ENCODE data around the gene SWSAP1.
A peak's percentile ranks its signal among the peaks of the same experiment; 100 is the strongest.
"Not testable (repeated sequence)": the region's sequence is repeated elsewhere in the genome, so short reads cannot be mapped to it uniquely, and the experiment has no call there.

The SWSAP1 gene

GRCh38 chr19:11374433-11375142 lies at the start of gene SWSAP1:
SWSAP1 (plus strand) TSS chr19:11374666; CDS start chr19:11374681, 15 bp downstream.
- peak; percentile 100 for DNase-seq (ENCODE audit: low read depth)

- no peak for DNase-seq (ENCODE audit: low read depth)
Measured at GRCh38 chr19:11324748-11325389, 49.6 kb upstream of the SWSAP1 start.

- DNase-seq (ENCODE audit: low read depth): no peak
Measured at GRCh38 chr19:11325544-11325943, 48.9 kb upstream of the SWSAP1 start.

- DNase-seq (ENCODE audit: low read depth): no peak
Measured at GRCh38 chr19:11330127-11330526, 44.3 kb upstream of the SWSAP1 start.

- DNase-seq (ENCODE audit: low read depth): no peak
Measured at GRCh38 chr19:11331502-11331901, 43.0 kb upstream of the SWSAP1 start.

- no peak for DNase-seq (ENCODE audit: low read depth)
Measured at GRCh38 chr19:11332822-11333221, 41.6 kb upstream of the SWSAP1 start.

GRCh38 chr19:11333838-11334237 lies 40.6 kb upstream of the SWSAP1 start:
- DNase-seq (ENCODE audit: low read depth): peak; percentile 44

- no peak for DNase-seq (ENCODE audit: low read depth)
Measured at GRCh38 chr19:11335449-11336146, 38.9 kb upstream of the SWSAP1 start.

GRCh38 chr19:11337080-11337479 lies 37.4 kb upstream of the SWSAP1 start:
- DNase-seq (ENCODE audit: low read depth): no peak

GRCh38 chr19:11338121-11338520 lies 36.3 kb upstream of the SWSAP1 start:
- no peak for DNase-seq (ENCODE audit: low read depth)

GRCh38 chr19:11338569-11339253 lies 35.8 kb upstream of the SWSAP1 start:
- no peak for DNase-seq (ENCODE audit: low read depth)

GRCh38 chr19:11339254-11340098 lies 35.0 kb upstream of the SWSAP1 start, which contains the start of gene RAB3D:
RAB3D (minus strand) TSS chr19:11339657; CDS start chr19:11337399, 2,258 bp downstream.
- DNase-seq (ENCODE audit: low read depth): peak; percentile 90

- DNase-seq (ENCODE audit: low read depth): not testable (repeated sequence)
Measured at GRCh38 chr19:11340099-11340467, 34.4 kb upstream of the SWSAP1 start.

- no peak for DNase-seq (ENCODE audit: low read depth)
Measured at GRCh38 chr19:11342429-11342828, 32.0 kb upstream of the SWSAP1 start.

GRCh38 chr19:11345122-11345803 lies 29.2 kb upstream of the SWSAP1 start:
- no peak for DNase-seq (ENCODE audit: low read depth)

GRCh38 chr19:11346104-11346940 lies 28.1 kb upstream of the SWSAP1 start, which contains the start of the genes CCDC159 and TMEM205:
CCDC159 (plus strand) TSS chr19:11346519; CDS start chr19:11346607, 88 bp downstream.
TMEM205 (minus strand) TSS chr19:11346268; CDS start chr19:11345619, 649 bp downstream.
- peak; percentile 99 for DNase-seq (ENCODE audit: low read depth)

- DNase-seq (ENCODE audit: low read depth): no peak
Measured at GRCh38 chr19:11347546-11348039, 26.9 kb upstream of the SWSAP1 start.

- no peak for DNase-seq (ENCODE audit: low read depth)
Measured at GRCh38 chr19:11349171-11349570, 25.3 kb upstream of the SWSAP1 start.

- not testable (repeated sequence) for DNase-seq (ENCODE audit: low read depth)
Measured at GRCh38 chr19:11354102-11354501, 20.4 kb upstream of the SWSAP1 start.
